HL-60 (cell line): Measurements from ENCODE around the gene TRIO.

ENCODE experiments used
- DNase-seq, 2 experiments: peaks; one replicate each; pipeline ENCODE4 v3.0.0-alpha.2; 2010 to 2020; ENCODE audit warnings: low read depth in 1 of 2, low spot score in 1 of 2
- H3K27ac ChIP-seq: fragments of 250-450 bp; sonication (Bioruptor Pico); replicated peaks from 2 replicates; pipeline ENCODE4 v1.5.1; 2020; ENCODE audit warnings: mild to moderate bottlenecking, moderate library complexity
- H3K27me3 ChIP-seq: fragments of 250-450 bp; sonication (Bioruptor Pico); 2 replicates; pipeline ENCODE4 v1.5.1; 2021; ENCODE audit warnings: mild to moderate bottlenecking, moderate library complexity; ENCODE audit not compliant: insufficient read depth, poor library complexity, severe bottlenecking
- H3K4me3 ChIP-seq: replicated peaks from 2 replicates; pipeline ENCODE4 v1.5.1; 2011; ENCODE audit warnings: mild to moderate bottlenecking, control low read depth, low read length; ENCODE audit not compliant: insufficient read depth
- CTCF ChIP-seq: IDR thresholded peaks from one replicate; pipeline ENCODE4 v1.5.1; 2011; ENCODE audit warnings: low read length, control low read depth, inconsistent platforms; ENCODE audit not compliant: insufficient read depth
- GABPA ChIP-seq: IDR thresholded peaks from 2 replicates; pipeline ENCODE4 v1.6.1; 2012; ENCODE audit warnings: low read depth
- POLR2AphosphoS5 ChIP-seq: IDR thresholded peaks from 2 replicates; pipeline ENCODE4 v1.6.1; 2012; ENCODE audit warnings: low read depth
- REST ChIP-seq: IDR thresholded peaks from 2 replicates; pipeline ENCODE4 v1.6.1; 2012; ENCODE audit warnings: low read depth; ENCODE audit not compliant: insufficient replicate concordance
- SPI1 ChIP-seq: IDR thresholded peaks from 2 replicates; pipeline ENCODE4 v1.6.1; 2012; ENCODE audit warnings: low read depth, mild to moderate bottlenecking, borderline replicate concordance

The TRIO gene

DNA sequence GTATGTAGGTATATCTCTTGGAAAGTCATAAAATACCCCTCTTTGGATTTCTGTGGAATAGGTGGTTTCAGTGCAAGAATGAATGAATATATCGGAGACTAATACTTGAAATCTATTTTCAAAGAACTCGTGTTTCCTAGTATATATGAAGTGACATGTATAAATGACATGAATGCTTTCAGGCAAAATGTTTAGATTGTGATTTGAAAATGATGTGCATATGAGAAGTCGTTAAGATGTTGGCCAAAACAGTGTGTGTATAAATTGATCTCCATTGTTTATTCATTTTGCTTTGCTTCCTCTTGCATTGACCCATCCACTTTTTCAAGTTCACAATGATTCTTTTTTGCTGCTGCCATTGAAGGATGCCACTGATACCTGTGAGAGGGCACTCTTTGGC lies 8.3 kb downstream of the TRIO start:
- Histone ChIP-seq H3K27ac (no peak overlapping the region), H3K4me3 (no peak overlapping the region), H3K27me3 (no peaks in the 10 kb centered on the region)
- no peak for DNase-seq
- TF ChIP-seq SPI1, result no peak
- no peak for TF ChIP-seq POLR2AphosphoS5
- no peak for TF ChIP-seq REST
- TF ChIP-seq CTCF, result no peak
- no peak for TF ChIP-seq GABPA

- Histone ChIP-seq H3K27ac (peak overlapping the region; percentile 50; the same call in 1 of the 2 replicates), H3K4me3 (no peak overlapping the region), H3K27me3 (no peaks in the 10 kb centered on the region)
- no peak for DNase-seq
- TF ChIP-seq GABPA (no peak), POLR2AphosphoS5 (no peak), SPI1 (no peak), CTCF (no peak), REST (no peak)
Observed at GRCh38 chr5:14153071-14153864, 10.1 kb downstream of the TRIO start.

GRCh38 chr5:14153932-14154731 lies 11.0 kb downstream of the TRIO start:
- H3K4me3 ChIP-seq, result no peak overlapping the region
- DNase-seq, result no peak
- H3K27ac ChIP-seq, result peak overlapping the region; percentile 50
- no peaks in the 10 kb centered on the region for H3K27me3 ChIP-seq
- no peak for TF ChIP-seq POLR2AphosphoS5
- TF ChIP-seq GABPA, result no peak
- TF ChIP-seq CTCF, result no peak
- no peak for TF ChIP-seq SPI1
- TF ChIP-seq REST, result no peak
